Esophagus muscularis mucosa (tissue), 4 donors: Measurements from ENCODE around the gene SH3GL3. TPM values are rescaled to one million over a fixed set of nuclear protein-coding genes. Genes with fewer than 3 reads are reported as not detected.

Experiments used
- DNase-seq: peaks from one replicate; pipeline ENCODE4 v3.0.0-alpha.2; 2017; ENCODE audit errors: extremely low spot score
- H3K27ac ChIP-seq, 4 donors: fragments of 200-600 bp; sonication (generic); replicated peaks in 1 of 4; 1 replicate in 3 of 4; 2 replicates in 1 of 4; pipeline ENCODE4 v1.5.1; 2016 to 2019; ENCODE audit warnings: mild to moderate bottlenecking in 1 of 4
- H3K27me3 ChIP-seq, 4 donors: fragments of 200-600 bp; sonication (generic); one replicate each; pipeline versions ENCODE4 v1.5.1 to v1.6.0; 2016 to 2019
- H3K36me3 ChIP-seq, 4 donors: fragments of 200-600 bp; sonication (generic); one replicate each; pipeline ENCODE4 v1.5.1; 2016 to 2019
- H3K4me1 ChIP-seq, 4 donors: fragments of 200-600 bp; sonication (generic); one replicate each; pipeline ENCODE4 v1.5.1; 2016 to 2019
- H3K4me3 ChIP-seq, 4 donors: fragments of 200-600 bp; sonication (generic); 1 replicate in 2 of 4; 2 replicates in 2 of 4; pipeline ENCODE4 v1.5.1; 2016 to 2019; ENCODE audit warnings: mild to moderate bottlenecking in 4 of 4, moderate library complexity in 1 of 4
- H3K9me3 ChIP-seq, 4 donors: fragments of 200-600 bp; sonication (generic); 1 replicate in 3 of 4; 2 replicates in 1 of 4; pipeline ENCODE4 v1.5.1; 2016 to 2019
- CTCF ChIP-seq, 3 experiments: fragments of 200-600 bp in 2 of 3; fragments of 450-650 bp in 1 of 3; sonication (generic) in 2 of 3; IDR thresholded peaks; one replicate each; pipeline ENCODE4 v1.5.1; 2017 to 2019; ENCODE audit warnings: antibody characterized with exemption in 3 of 3, mild to moderate bottlenecking in 2 of 3, moderate library complexity in 1 of 3
- EP300 ChIP-seq: sonication (generic); formaldehyde crosslinking; IDR thresholded peaks from one replicate; pipeline ENCODE4 v1.6.1; 2017; ENCODE audit warnings: antibody characterized with exemption
- POLR2A ChIP-seq: fragments of 450-650 bp; IDR thresholded peaks from one replicate; pipeline ENCODE4 v1.6.1; 2017; ENCODE audit warnings: antibody characterized with exemption, moderate library complexity, mild to moderate bottlenecking, low read depth
- POLR2AphosphoS5 ChIP-seq, 2 donors: sonication (generic); formaldehyde crosslinking; IDR thresholded peaks; one replicate each; pipeline ENCODE4 v1.6.1; 2017; ENCODE audit warnings: antibody characterized with exemption in 2 of 2
- WGBS: methylation state at CpG from one replicate; pipeline ENCODE4 v1.1.5; 2018; 5-methylcytosine and 5-hydroxymethylcytosine counted together
- intact Hi-C: fragments of 100-400 bp; cut with DNase I; formaldehyde crosslinking; loops from one replicate; pipeline ENCODE4 v1.15.1; 2023
- total RNA-seq, 4 donors: library from RNA; depleted of rRNA; stranded (reverse); fragments of >200 nt; gene quantifications; one replicate each; pipeline versions ENCODE4 v1.1.0 to v1.2.1, GENCODE V29; 2016

Gene SH3GL3
- total RNA-seq, 4 donors from 2014 or later: 0.19 TPM; not detected in 3

- DNase-seq: no peak
- intact Hi-C loops: no loop called here
- Histone ChIP-seq H3K27ac (no peak overlapping the region), H3K36me3 (no peaks in the 10 kb centered on the region), H3K9me3 (no peaks in the 10 kb centered on the region), H3K4me3 (no peak overlapping the region), H3K4me1 (no peaks in the 10 kb centered on the region), H3K27me3 (no peaks in the 10 kb centered on the region)
- TF ChIP-seq POLR2A (no peak), CTCF (IDR thresholded peaks at IDR 0.05) (no peak), EP300 (no peak), POLR2AphosphoS5 (IDR thresholded peaks at IDR 0.05) (no peak)
- 88% methylated on average over 2 of the region's 2 CpGs for WGBS
Measured at GRCh38 chr15:83631534-83631933, 184.4 kb downstream of the SH3GL3 start.

DNA sequence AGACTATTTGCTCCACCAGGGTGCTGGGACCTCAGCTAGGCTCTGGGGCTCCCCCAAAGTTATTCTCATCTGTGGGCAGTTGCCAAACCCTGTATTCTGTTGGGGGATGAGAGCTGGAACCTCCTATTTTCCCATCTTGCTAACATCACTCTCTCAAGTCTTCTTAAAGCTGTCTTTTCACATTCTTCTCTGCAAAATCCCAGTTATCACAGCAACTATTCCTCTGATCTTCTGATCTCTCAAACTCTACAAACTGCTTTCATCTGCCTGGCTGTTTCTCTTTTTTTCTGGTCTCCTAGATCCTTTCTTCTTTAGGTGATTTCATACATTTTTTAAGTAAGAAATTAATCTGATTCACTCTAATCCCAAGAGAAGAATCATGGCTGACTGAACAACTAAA, 196.1 kb downstream of the SH3GL3 start:
- no peak overlapping the region for H3K4me3 ChIP-seq
- intact Hi-C loops: no loop called here
- no peak for DNase-seq
- H3K4me1 ChIP-seq: no peaks in the 10 kb centered on the region
- TF ChIP-seq POLR2A: no peak
- no peak for TF ChIP-seq POLR2AphosphoS5 (IDR thresholded peaks at IDR 0.05)
- no peak for TF ChIP-seq CTCF (IDR thresholded peaks at IDR 0.05)
- no peak for TF ChIP-seq EP300
- H3K27me3 ChIP-seq: no peaks in the 10 kb centered on the region
- H3K27ac ChIP-seq: no peak overlapping the region
- H3K36me3 ChIP-seq: no peaks in the 10 kb centered on the region
- peaks cover 0 to 21% (median 11%) of the 10 kb centered on the region in 4 donors for H3K9me3 ChIP-seq

- Histone ChIP-seq H3K4me3 (no peak overlapping the region), H3K4me1 (no peaks in the 10 kb centered on the region), H3K27me3 (no peaks in the 10 kb centered on the region), H3K36me3 (no peaks in the 10 kb centered on the region), H3K27ac (no peak overlapping the region), H3K9me3 (peaks cover 0 to 21% (median 8%) of the 10 kb centered on the region in 4 donors)
- no peak for DNase-seq
- TF ChIP-seq CTCF (IDR thresholded peaks at IDR 0.05) (no peak), EP300 (no peak), POLR2AphosphoS5 (IDR thresholded peaks at IDR 0.05) (no peak), POLR2A (no peak)
- intact Hi-C loops: no loop called here
- whole genome bisulfite sequencing: 88% methylated on average over 1 of the region's 1 CpG
Measured at GRCh38 chr15:83644439-83644838, 197.3 kb downstream of the SH3GL3 start.

- 93% methylated on average over 2 of the region's 2 CpGs for WGBS
- Histone ChIP-seq H3K4me1 (peaks cover 11 to 34% (median 26%) of the 10 kb centered on the region in 4 donors), H3K27me3 (peaks cover 0 to 21% (median 0%) of the 10 kb centered on the region in 4 donors), H3K9me3 (no peaks in the 10 kb centered on the region), H3K4me3 (no peak overlapping the region), H3K36me3 (no peaks in the 10 kb centered on the region), H3K27ac (no peak overlapping the region)
- TF ChIP-seq EP300 (no peak), CTCF (IDR thresholded peaks at IDR 0.05) (no peak)
- no peak for DNase-seq
- intact Hi-C loops: loop anchor here (10.0 kb wide), 1 partner anchor 94 kb away; no protein-coding TSS in a partner anchor
Measured at GRCh38 chr15:83650831-83651230, 203.7 kb downstream of the SH3GL3 start.

DNA sequence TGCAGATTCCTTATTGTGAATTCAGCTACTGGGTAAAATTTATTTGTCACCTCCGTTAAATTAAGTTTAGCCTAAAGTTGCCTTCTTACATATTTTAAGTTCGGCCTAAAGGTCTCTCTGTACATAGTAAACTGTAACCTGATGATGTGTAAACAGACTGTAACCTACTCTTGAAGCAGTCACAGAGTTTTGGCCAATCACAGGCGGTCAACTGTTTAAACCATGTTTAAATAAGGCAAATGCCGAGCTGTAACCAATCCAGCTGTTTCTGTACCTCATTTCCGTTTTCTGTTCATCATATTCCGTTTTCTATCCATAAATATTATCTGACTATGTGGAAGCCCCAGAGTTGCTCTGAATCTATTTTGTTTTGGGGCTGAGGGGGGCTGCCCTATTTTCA, 204.4 kb downstream of the SH3GL3 start:
- Histone ChIP-seq H3K36me3 (peaks cover 0 to 3% (median 0%) of the 10 kb centered on the region in 4 donors), H3K9me3 (no peaks in the 10 kb centered on the region), H3K27me3 (peaks cover 0 to 21% (median 0%) of the 10 kb centered on the region in 4 donors), H3K27ac (no peak overlapping the region), H3K4me1 (peaks cover 11 to 41% (median 31%) of the 10 kb centered on the region in 4 donors), H3K4me3 (no peak overlapping the region)
- WGBS: 84% methylated on average over 6 of the region's 6 CpGs
- peak; percentile 14 for DNase-seq
- intact Hi-C loops: loop anchor here (10.0 kb wide), 1 partner anchor 93 kb away; no protein-coding TSS in a partner anchor
- TF ChIP-seq POLR2AphosphoS5 (IDR thresholded peaks at IDR 0.05): no peak
- no peak for TF ChIP-seq CTCF (IDR thresholded peaks at IDR 0.05)
- TF ChIP-seq POLR2A: no peak
- no peak for TF ChIP-seq EP300
